Left ventricle myocardium inferior (tissue), 1 donor: ENCODE data around the gene TRPM5. TPM values are rescaled to one million over a fixed set of nuclear protein-coding genes. Genes with fewer than 3 reads are reported as not detected.
A peak's percentile ranks its signal among the peaks of the same experiment; 100 is the strongest.

ENCODE experiments used
- DNase-seq: peaks from one replicate; pipeline ENCODE4 v3.0.0-alpha.2; 2020
- H3K27ac ChIP-seq: fragments of 200-600 bp; replicated peaks from 2 replicates; pipeline ENCODE4 v1.8.0; 2021
- H3K27me3 ChIP-seq: fragments of 200-600 bp; 2 replicates; pipeline ENCODE4 v1.8.0; 2021; ENCODE audit warnings: low read depth
- H3K36me3 ChIP-seq: fragments of 200-600 bp; 2 replicates; pipeline ENCODE4 v1.8.0; 2021
- H3K4me1 ChIP-seq: fragments of 200-600 bp; 2 replicates; pipeline ENCODE4 v1.8.0; 2021
- H3K4me3 ChIP-seq: fragments of 200-600 bp; 2 replicates; pipeline ENCODE4 v1.8.0; 2021; ENCODE audit warnings: mild to moderate bottlenecking, moderate library complexity
- H3K9me3 ChIP-seq: fragments of 200-600 bp; replicated peaks from 2 replicates; pipeline ENCODE4 v1.8.0; 2021
- CTCF ChIP-seq: fragments of 200-600 bp; IDR thresholded peaks from 2 replicates; pipeline ENCODE4 v1.8.0; 2021; ENCODE audit warnings: antibody characterized with exemption, mild to moderate bottlenecking, borderline replicate concordance
- intact Hi-C: fragments of 100-400 bp; cut with micrococcal nuclease; formaldehyde crosslinking; loops from one replicate; pipeline ENCODE4 v1.11.0; 2022
- total RNA-seq: library from RNA; stranded (reverse); fragmentation: NEBNext Ultra II Directional; extraction: Animal tissue kit (Norgen Biotek cat#: 25700); gene quantifications from one replicate; pipeline ENCODE4 v1.2.1, GENCODE V29; 2021
- donor health status: DM: no; HTN: yes; CAD: no; lungs with severe emphysema.

TRPM5 gene
- total RNA-seq, 1 donor from 2014 or later = not detected

DNA sequence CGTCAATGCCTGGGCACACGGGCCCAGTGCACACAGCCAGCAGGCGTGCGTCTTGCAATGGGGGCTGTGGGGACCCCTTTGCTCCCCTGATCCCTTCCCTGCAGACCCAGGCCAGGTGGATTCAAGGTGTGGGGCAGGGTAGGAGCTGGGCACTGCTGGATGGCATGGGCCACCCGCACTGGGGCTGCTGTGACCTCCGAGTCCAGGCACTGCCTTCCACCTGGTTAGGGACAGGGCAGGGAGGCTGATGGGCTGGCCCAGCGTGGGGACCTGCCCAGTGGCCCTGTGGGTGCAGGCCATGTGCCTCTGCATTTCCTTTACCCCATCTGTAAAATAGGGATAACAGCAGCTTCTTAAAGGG is 23.4 kb upstream of the TRPM5 start:
- Histone ChIP-seq H3K27me3 (peaks cover 3% of the 10 kb centered on the region), H3K4me3 (no peak overlapping the region), H3K4me1 (peaks cover 38% of the 10 kb centered on the region), H3K36me3 (no peaks in the 10 kb centered on the region), H3K27ac (no peak overlapping the region), H3K9me3 (no peaks in the 10 kb centered on the region)
- intact Hi-C loops = no loop called here
- TF ChIP-seq CTCF = no peak
- DNase-seq = no peak

- DNase-seq = no peak
- Histone ChIP-seq H3K27me3 (no peaks in the 10 kb centered on the region), H3K9me3 (no peaks in the 10 kb centered on the region), H3K4me1 (peaks cover 44% of the 10 kb centered on the region), H3K36me3 (no peaks in the 10 kb centered on the region), H3K27ac (no peak overlapping the region), H3K4me3 (no peak overlapping the region)
- intact Hi-C loops = no loop called here
- no peak for TF ChIP-seq CTCF
These were observed 22.8 kb upstream of the TRPM5 start for GRCh38 chr11:2466869-2467694.

- H3K4me3 ChIP-seq = no peak overlapping the region
- DNase-seq = no peak
- intact Hi-C loops = no loop called here
- H3K27me3 ChIP-seq = no peaks in the 10 kb centered on the region
- no peaks in the 10 kb centered on the region for H3K36me3 ChIP-seq
- no peak for TF ChIP-seq CTCF
- no peaks in the 10 kb centered on the region for H3K9me3 ChIP-seq
- H3K4me1 ChIP-seq = peaks cover 53% of the 10 kb centered on the region
- H3K27ac ChIP-seq = peak overlapping the region; percentile 94
These were observed 21.9 kb upstream of the TRPM5 start for GRCh38 chr11:2466069-2466801.

DNA sequence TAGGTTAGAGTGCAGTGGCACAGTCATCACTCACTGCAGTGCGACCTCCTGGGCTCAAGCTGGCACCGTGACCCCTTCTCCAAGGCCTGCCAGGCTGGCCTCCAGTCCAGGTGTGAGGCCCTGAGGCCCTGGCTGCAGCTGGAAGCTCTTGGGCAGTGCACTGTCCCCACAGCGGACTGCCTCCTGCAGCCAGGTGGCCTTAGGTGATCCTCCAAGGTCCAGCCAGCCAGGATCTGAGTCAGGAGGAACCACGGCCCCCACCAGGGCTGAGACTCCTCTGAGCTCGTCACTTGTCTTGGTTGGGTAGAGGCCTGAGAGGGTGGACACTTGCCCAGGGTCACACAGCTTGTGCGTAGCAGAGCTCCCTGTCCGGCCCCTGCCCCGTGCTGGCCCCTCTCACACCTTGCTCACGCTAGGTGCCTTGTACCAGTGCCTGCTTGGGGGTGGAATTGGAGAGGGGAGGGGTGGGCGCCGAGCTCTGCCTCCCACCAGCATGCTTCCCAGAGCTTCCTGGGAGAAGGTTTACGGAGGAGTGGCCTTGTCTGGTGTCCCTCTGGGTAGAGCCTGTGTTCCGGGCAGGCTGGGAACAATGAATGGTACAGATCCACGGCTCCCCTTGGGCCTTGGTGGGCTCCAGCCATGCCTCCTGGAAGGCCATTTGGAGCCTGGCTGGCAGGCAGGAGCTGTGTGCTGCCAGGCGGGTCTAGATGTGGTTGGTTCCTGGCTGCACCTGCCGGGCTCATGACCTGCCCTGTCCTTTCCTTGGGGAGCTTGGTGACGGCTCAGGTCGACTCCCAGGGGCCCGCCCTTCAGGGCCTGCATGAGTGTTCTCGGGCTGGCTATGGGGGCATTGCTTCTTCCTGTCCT is 21.1 kb upstream of the TRPM5 start:
- peak overlapping the region; percentile 94 for H3K27ac ChIP-seq
- no peak overlapping the region for H3K4me3 ChIP-seq
- intact Hi-C loops = no loop called here
- H3K27me3 ChIP-seq = no peaks in the 10 kb centered on the region
- no peak for DNase-seq
- TF ChIP-seq CTCF = no peak
- peaks cover 59% of the 10 kb centered on the region for H3K4me1 ChIP-seq
- H3K9me3 ChIP-seq = no peaks in the 10 kb centered on the region
- no peaks in the 10 kb centered on the region for H3K36me3 ChIP-seq

DNA sequence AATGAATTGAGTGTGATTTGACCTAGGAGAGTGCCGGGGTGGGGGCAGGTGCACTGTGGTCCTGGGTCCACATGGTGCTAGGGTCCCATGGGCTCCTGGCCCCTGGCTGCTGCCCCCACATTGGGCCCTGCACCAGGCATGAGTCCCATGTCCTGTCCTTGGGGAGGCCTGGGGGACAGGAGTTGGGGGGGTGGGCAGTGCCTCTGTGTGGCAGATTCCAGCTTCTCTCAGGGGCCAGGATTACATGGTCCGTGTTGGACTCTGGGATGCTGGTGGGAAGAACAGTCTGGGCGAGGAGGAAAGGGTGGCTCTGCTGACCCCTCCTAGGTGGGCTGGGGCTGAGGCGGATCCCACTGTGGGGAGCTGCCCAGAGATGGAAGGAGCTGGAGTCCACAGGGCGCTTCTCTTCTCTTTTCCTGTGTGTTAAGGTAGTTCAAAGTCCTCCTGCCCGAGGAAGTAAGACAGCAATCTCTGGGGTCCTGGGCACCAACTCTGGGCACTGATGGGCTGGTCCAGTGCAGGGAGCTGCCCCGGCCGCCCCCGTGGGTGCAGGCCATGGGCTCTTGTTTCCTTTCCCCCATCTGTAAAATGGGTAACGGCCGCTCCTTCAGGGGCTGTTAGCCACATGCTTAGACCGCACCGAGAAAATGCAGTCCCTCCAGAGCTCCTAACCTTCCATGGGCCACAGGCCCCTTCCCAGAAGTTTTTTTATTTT is 20.3 kb upstream of the TRPM5 start:
- no peaks in the 10 kb centered on the region for H3K36me3 ChIP-seq
- H3K9me3 ChIP-seq = no peaks in the 10 kb centered on the region
- no peak for DNase-seq
- peaks cover 68% of the 10 kb centered on the region for H3K4me1 ChIP-seq
- no peak for TF ChIP-seq CTCF
- peak overlapping the region; percentile 94 for H3K27ac ChIP-seq
- no peaks in the 10 kb centered on the region for H3K27me3 ChIP-seq
- intact Hi-C loops = no loop called here
- H3K4me3 ChIP-seq = no peak overlapping the region
